Measurements from ENCODE around the gene NFATC4. TPM values are rescaled to one million over a fixed set of nuclear protein-coding genes. Genes with fewer than 3 reads are reported as not detected.
"Not testable (repeated sequence)": the region's sequence is repeated elsewhere in the genome, so short reads cannot be mapped to it uniquely, and the experiment has no call there.

Gene NFATC4
- total and polyA plus RNA-seq, 11 donors, result 6.5 to 23.0 (median 12.5) TPM

DNA sequence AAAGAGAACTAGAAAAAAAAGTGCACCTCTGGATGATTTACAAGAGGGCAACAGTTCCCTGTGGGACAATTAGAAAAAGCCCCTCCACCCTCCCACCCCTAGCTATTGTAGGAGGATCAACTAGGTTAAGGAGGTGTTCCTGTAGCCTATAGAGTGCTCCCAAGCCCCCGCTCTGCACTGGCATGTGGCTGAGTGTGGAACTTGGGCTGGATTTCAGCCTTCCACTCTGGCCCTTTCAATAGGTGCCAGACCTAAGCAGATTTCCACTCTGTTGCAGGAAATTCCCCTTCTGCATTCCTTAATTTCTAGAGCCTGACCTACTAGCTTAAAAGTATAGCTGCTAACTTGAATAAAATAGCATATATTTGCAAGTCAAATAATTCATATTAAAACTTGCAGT, 2.8 kb downstream of the NFATC4 start:
- H3K4me1 ChIP-seq, result peaks cover 0 to 40% (median 14%) of the 10 kb centered on the region in 12 donors
- DNase-seq (no peak), ATAC-seq (no peak)
- H3K27ac ChIP-seq, result no peak overlapping the region
- no peak overlapping the region for H3K4me3 ChIP-seq
- TF ChIP-seq POLR2A (IDR thresholded peaks at IDR 0.05), result no peak
- TF ChIP-seq, protein P1, sequence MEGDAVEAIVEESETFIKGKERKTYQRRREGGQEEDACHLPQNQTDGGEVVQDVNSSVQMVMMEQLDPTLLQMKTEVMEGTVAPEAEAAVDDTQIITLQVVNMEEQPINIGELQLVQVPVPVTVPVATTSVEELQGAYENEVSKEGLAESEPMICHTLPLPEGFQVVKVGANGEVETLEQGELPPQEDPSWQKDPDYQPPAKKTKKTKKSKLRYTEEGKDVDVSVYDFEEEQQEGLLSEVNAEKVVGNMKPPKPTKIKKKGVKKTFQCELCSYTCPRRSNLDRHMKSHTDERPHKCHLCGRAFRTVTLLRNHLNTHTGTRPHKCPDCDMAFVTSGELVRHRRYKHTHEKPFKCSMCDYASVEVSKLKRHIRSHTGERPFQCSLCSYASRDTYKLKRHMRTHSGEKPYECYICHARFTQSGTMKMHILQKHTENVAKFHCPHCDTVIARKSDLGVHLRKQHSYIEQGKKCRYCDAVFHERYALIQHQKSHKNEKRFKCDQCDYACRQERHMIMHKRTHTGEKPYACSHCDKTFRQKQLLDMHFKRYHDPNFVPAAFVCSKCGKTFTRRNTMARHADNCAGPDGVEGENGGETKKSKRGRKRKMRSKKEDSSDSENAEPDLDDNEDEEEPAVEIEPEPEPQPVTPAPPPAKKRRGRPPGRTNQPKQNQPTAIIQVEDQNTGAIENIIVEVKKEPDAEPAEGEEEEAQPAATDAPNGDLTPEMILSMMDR (IDR thresholded peaks at IDR 0.05), result no peak
- H3K27me3 ChIP-seq, result peaks cover 0 to 30% (median 6%) of the 10 kb centered on the region in 9 donors
- WGBS, 4 donors, result 54 to 81% (median 71%) methylated on average over 1 of the region's 1 CpG
- intact Hi-C loops (cut with DNase I), result no loop called here
- no peaks in the 10 kb centered on the region for H3K9me3 ChIP-seq
- H3K36me3 ChIP-seq, result peaks cover 0 to 15% (median 0%) of the 10 kb centered on the region in 9 donors

DNA sequence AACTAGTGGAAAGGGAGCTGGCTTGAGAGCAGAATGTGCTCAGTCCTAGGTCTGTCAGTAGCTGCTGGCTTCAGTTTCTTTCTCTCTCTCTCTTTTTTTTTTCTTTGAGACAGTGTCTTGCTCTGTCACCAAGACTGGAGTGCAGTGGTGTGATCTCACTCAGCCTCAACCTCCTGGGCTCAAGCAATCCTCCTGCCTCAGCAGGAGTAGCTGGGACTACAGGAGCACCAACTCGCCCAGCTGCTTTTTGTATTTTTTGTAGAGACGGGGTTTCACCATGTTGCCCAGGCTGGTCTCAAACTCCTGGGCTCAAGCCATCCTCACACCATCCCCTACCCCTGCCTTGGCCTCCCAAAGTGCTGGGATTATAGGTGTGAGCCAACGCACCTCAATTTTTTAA, 3.6 kb downstream of the NFATC4 start:
- WGBS, 4 donors, result 88 to 93% (median 89%) methylated on average over 3 of the region's 3 CpGs
- H3K4me3 ChIP-seq; DNase-seq; H3K9me3 ChIP-seq; intact Hi-C loops (cut with DNase I); ATAC-seq: not testable (repeated sequence)
- Histone ChIP-seq H3K4me1 (peaks cover 0 to 38% (median 11%) of the 10 kb centered on the region in 12 donors), H3K36me3 (peaks cover 0 to 15% (median 0%) of the 10 kb centered on the region in 9 donors), H3K27ac (peak overlapping the region in 6 of 12 donors; percentile 15 to 71 (median 60)), H3K27me3 (peaks cover 0 to 24% (median 2%) of the 10 kb centered on the region in 9 donors)

DNA sequence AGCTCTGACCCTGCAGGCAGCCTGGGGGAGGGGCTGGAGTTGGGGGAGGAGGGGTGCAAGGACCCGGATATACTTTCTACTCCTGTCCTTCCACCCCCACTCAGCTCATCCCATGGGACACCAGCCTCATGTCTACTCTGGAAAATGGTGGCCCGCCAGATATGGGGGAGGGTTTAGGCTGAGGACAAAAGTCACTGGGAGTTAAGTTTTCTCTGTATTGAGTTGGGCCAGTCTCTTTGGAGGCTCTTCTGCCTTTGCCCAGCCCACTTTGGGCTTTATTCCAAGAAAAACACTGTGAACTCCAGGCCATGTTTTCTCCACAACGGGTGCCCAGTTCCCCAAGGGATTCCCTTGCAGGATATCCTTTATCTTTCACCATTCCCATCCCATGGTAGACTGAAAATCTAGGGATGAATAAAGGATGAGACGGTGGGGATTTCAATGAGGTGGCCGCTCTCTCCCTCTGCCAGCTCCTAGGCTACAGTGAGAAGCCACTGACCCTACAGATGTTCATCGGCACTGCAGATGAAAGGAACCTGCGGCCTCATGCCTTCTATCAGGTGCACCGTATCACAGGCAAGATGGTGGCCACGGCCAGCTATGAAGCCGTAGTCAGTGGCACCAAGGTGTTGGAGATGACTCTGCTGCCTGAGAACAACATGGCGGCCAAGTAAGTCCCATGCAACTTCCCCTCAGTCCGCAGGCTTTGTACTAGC, 4.9 kb downstream of the NFATC4 start:
- Histone ChIP-seq H3K27ac (peak overlapping the region in 5 of 12 donors; percentile 30 to 71 (median 61)), H3K36me3 (peaks cover 0 to 15% (median 0%) of the 10 kb centered on the region in 9 donors), H3K4me1 (peaks cover 0 to 36% (median 4%) of the 10 kb centered on the region in 12 donors), H3K27me3 (peaks cover 0 to 12% (median 0%) of the 10 kb centered on the region in 9 donors), H3K9me3 (no peaks in the 10 kb centered on the region), H3K4me3 (no peak overlapping the region)
- intact Hi-C loops (cut with DNase I), result no loop called here
- 67 to 81% (median 77%) methylated on average over 12 of the region's 12 CpGs for WGBS, 4 donors
- DNase-seq (peak; percentile 73 to 82 (median 81)), ATAC-seq (peak in 2 of 4 donors; percentile 24 to 25)
- TF ChIP-seq POLR2A (IDR thresholded peaks at IDR 0.05), result no peak
- TF ChIP-seq, protein P1 (IDR thresholded peaks at IDR 0.05), result no peak

DNA sequence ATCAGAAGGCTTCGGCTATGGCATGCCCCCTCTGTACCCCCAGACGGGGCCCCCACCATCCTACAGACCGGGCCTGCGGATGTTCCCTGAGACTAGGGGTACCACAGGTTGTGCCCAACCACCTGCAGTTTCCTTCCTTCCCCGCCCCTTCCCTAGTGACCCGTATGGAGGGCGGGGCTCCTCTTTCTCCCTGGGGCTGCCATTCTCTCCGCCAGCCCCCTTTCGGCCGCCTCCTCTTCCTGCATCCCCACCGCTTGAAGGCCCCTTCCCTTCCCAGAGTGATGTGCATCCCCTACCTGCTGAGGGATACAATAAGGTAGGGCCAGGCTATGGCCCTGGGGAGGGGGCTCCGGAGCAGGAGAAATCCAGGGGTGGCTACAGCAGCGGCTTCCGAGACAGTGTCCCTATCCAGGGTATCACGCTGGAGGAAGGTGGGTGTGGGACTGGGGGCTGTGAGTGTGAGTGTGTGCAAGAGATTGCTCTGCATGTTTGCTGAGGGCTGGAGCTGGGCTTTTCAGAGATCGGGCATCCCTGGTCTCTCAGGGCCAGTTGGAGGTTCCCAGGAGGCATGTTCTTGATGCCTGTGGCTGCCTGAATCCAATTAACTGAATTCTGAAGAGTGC, 8.6 kb downstream of the NFATC4 start:
- TF ChIP-seq, protein P1 (IDR thresholded peaks at IDR 0.05), result no peak
- no peak for TF ChIP-seq POLR2A (IDR thresholded peaks at IDR 0.05)
- Histone ChIP-seq H3K9me3 (no peaks in the 10 kb centered on the region), H3K4me1 (peaks cover 0 to 24% (median 4%) of the 10 kb centered on the region in 12 donors), H3K27me3 (no peaks in the 10 kb centered on the region), H3K36me3 (peaks cover 0 to 15% (median 0%) of the 10 kb centered on the region in 9 donors), H3K4me3 (no peak overlapping the region), H3K27ac (no peak overlapping the region)
- intact Hi-C loops (cut with DNase I), result no loop called here
- no peak for DNase-seq
- ATAC-seq, result no peak
- WGBS, 4 donors, result 60 to 70% (median 63%) methylated on average over 15 to 16 of the region's 16 CpGs
